RWPE2 (cell line): ENCODE measurements around the gene CCDC85B.
A peak's percentile ranks its signal among the peaks of the same experiment; 100 is the strongest.

ENCODE experiments used
- ATAC-seq: fragments of 200-7000 bp; cut with Tn5 transposase; 3 replicates; pipeline ENCODE4 v1.9.1; 2021; ENCODE audit warnings: low read depth
- DNase-seq: peaks from one replicate; pipeline ENCODE4 v3.0.0-alpha.2; 2020; ENCODE audit warnings: low spot score
- H3K27ac ChIP-seq: fragments of 450-650 bp; 2 replicates; pipeline ENCODE4 v1.5.1; 2017; ENCODE audit warnings: mild to moderate bottlenecking; ENCODE audit not compliant: poor library complexity, severe bottlenecking
- H3K27me3 ChIP-seq: fragments of 250-450 bp; sonication (Bioruptor Pico); 2 replicates; pipeline ENCODE4 v1.5.1; 2021; ENCODE audit warnings: mild to moderate bottlenecking, moderate library complexity; ENCODE audit not compliant: insufficient read depth, poor library complexity, severe bottlenecking
- H3K36me3 ChIP-seq: fragments of 250-450 bp; sonication (Bioruptor Pico); 2 replicates; pipeline ENCODE4 v1.5.1; 2020; ENCODE audit warnings: low read depth, mild to moderate bottlenecking, moderate library complexity
- H3K4me1 ChIP-seq: fragments of 250-450 bp; sonication (Bioruptor Pico); 2 replicates; pipeline ENCODE4 v1.5.1; 2021; ENCODE audit warnings: mild to moderate bottlenecking, moderate library complexity; ENCODE audit not compliant: insufficient read depth, poor library complexity, severe bottlenecking
- H3K4me3 ChIP-seq: fragments of 250-450 bp; sonication (Bioruptor Pico); 2 replicates; pipeline ENCODE4 v1.5.1; 2021; ENCODE audit warnings: mild to moderate bottlenecking, moderate library complexity; ENCODE audit not compliant: severe bottlenecking
- H3K9me3 ChIP-seq: fragments of 250-450 bp; sonication (Bioruptor Pico); 2 replicates; pipeline ENCODE4 v1.5.1; 2021; ENCODE audit warnings: mild to moderate bottlenecking, moderate library complexity; ENCODE audit not compliant: severe bottlenecking
- TF ChIP-seq, protein P1 (sequence below): fragments of 450-650 bp; IDR thresholded peaks from one replicate; pipeline ENCODE4 v1.5.1; 2017; ENCODE audit warnings: mild to moderate bottlenecking, moderate library complexity; ENCODE audit not compliant: poor library complexity, severe bottlenecking

Gene CCDC85B

DNA sequence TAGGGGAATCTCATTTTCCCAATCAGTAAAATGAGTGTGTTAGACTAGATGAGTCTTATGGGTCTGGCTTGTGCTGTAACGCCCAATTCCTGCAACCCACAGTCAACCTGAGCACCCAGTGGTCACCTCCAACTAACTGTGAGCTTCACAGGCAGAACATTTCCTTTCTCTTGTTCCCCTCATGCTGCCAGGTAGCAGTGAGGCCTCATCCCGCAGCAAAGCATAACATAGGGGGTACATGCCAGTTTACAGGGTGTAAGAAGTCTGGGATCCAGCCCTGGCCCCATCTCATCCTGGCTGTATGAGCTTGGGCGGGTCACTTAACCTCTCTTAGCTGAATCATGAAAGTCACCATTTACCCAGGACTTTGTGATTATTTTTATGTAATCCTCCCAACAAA lies 21.6 kb upstream of the CCDC85B start:
- DNase-seq (no peak), ATAC-seq (no peak)
- Histone ChIP-seq H3K4me3 (no peak overlapping the region), H3K36me3 (peaks cover 42% of the 10 kb centered on the region), H3K4me1 (no peaks in the 10 kb centered on the region), H3K27ac (no peak overlapping the region), H3K9me3 (no peaks in the 10 kb centered on the region), H3K27me3 (no peaks in the 10 kb centered on the region)
- TF ChIP-seq, protein P1, sequence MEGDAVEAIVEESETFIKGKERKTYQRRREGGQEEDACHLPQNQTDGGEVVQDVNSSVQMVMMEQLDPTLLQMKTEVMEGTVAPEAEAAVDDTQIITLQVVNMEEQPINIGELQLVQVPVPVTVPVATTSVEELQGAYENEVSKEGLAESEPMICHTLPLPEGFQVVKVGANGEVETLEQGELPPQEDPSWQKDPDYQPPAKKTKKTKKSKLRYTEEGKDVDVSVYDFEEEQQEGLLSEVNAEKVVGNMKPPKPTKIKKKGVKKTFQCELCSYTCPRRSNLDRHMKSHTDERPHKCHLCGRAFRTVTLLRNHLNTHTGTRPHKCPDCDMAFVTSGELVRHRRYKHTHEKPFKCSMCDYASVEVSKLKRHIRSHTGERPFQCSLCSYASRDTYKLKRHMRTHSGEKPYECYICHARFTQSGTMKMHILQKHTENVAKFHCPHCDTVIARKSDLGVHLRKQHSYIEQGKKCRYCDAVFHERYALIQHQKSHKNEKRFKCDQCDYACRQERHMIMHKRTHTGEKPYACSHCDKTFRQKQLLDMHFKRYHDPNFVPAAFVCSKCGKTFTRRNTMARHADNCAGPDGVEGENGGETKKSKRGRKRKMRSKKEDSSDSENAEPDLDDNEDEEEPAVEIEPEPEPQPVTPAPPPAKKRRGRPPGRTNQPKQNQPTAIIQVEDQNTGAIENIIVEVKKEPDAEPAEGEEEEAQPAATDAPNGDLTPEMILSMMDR: no peak

DNA sequence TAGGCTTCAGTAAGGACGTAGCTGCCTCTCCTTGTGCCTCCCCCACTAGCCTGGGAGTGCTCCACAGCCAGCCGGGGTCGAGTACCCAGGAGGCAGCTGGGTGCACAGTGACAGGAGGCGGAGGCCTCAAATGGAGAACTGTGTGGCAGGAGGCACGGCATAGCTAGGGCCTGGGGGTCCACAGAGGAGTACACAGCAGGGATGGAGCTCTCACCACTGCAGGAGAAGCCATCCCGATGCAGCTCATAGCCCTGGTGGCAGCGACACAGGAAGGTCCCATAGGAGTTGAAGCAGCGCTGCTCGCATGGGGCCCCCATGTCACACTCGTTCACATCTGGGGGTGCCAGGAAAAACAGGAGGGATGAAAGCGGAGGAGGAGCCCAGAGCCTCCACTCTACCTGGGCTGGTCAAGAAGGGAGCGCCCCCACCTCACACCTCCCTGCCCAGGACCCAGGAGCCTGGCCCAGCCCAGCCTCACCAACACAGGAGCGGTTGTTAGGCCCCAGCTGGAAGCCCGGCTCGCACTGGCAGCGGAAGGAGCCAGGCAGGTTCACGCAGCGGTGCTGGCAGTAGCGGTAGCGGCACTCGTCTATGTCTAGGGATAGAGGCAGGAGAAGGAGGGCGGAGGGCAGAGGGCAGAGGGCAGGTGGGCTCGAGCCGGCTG lies 20.7 kb upstream of the CCDC85B start:
- H3K27me3 ChIP-seq: no peaks in the 10 kb centered on the region
- H3K4me3 ChIP-seq: no peak overlapping the region
- H3K9me3 ChIP-seq: no peaks in the 10 kb centered on the region
- peak; percentile 61 for DNase-seq
- H3K4me1 ChIP-seq: no peaks in the 10 kb centered on the region
- TF ChIP-seq, protein P1: no peak
- H3K36me3 ChIP-seq: peaks cover 33% of the 10 kb centered on the region
- no peak overlapping the region for H3K27ac ChIP-seq
- no peak for ATAC-seq

DNA sequence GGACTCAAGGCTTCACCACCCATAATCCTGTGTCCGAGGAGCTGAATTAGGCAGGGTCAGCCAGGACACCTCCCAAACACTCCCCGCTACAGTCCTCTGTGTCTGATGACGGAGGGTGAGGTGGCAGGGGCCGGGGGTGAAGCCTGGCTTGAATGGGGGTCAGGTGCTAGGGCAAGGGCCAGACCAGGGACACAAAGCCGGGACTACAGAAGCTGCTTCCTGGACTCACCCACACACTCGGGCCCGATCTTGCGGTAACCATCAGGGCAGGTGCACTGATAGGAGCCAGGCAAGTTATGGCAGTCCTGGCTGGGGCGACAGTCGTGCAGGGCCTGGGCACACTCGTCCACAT lies 20.2 kb upstream of the CCDC85B start:
- H3K27me3 ChIP-seq: no peaks in the 10 kb centered on the region
- no peak overlapping the region for H3K4me3 ChIP-seq
- no peak overlapping the region for H3K27ac ChIP-seq
- TF ChIP-seq, protein P1: no peak
- peaks cover 28% of the 10 kb centered on the region for H3K36me3 ChIP-seq
- H3K9me3 ChIP-seq: no peaks in the 10 kb centered on the region
- ATAC-seq (no peak), DNase-seq (no peak)
- no peaks in the 10 kb centered on the region for H3K4me1 ChIP-seq

DNA sequence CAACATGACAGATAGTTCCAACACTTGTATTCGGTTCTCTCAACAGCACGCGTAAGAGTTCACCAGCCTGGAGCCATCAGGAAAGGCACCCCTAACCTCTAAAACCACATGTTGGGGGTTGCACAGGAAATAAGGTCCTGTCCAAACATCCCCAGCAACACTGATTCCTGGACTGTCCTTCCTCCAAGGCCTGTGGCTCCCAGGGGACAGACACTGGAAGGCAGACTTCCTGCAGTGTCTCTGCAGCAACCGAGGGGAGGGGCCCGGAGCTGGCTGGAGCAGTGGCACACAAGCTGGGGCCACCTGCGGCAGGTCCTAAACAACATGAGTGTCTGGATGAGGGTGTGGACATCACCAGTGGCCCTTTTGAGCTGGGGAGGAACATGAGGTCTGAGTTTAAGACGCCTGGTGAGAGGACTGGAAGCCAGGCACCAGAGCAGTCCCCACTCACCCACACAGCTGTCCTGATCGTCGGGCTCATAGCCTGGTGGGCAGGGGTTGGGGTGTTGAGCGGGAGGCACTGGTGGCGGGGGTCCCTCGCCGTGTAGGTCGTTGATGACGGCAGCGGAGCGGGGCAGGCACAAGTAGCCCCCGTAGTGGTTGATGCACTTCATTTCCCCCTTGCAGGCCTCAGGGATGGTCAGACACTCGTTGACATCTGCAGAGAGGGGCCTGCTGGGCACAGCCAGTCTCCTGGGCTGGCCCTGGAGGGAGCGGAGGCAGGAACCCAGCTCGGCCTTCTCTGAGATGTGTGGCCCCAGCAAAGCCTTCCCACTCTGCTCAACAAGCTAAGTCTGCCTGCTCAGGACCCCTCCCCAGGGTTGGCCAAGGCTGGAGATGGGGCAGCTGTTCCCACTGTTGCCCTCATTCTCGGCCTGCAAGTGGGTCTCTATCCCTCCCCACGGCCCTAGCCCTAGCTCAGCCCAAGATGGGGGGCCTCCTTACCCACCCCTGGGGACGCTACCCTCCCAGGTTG lies 19.5 kb upstream of the CCDC85B start:
- no peak overlapping the region for H3K4me3 ChIP-seq
- H3K27ac ChIP-seq: peak overlapping the region; percentile 72
- no peaks in the 10 kb centered on the region for H3K4me1 ChIP-seq
- no peak for ATAC-seq
- H3K27me3 ChIP-seq: no peaks in the 10 kb centered on the region
- DNase-seq: no peak
- H3K36me3 ChIP-seq: peaks cover 21% of the 10 kb centered on the region
- TF ChIP-seq, protein P1: no peak
- H3K9me3 ChIP-seq: no peaks in the 10 kb centered on the region
